IMR-90 (cell line): ENCODE measurements around the gene HOXA7. TPM values are rescaled to one million over a fixed set of nuclear protein-coding genes. Genes with fewer than 3 reads are reported as not detected.
A peak's percentile ranks its signal among the peaks of the same experiment; 100 is the strongest.

ENCODE experiments used
- ATAC-seq: fragments of 200-7000 bp; cut with Tn5 transposase; 2 replicates; pipeline ENCODE4 v1.9.1; 2020; ENCODE audit warnings: low read depth, mild to moderate bottlenecking, moderate library complexity
- BruUV-seq: library from RNA; stranded (reverse); fragments of 400-500 nt; replicated peaks from 2 replicates; lab custom pipeline; 2021; lab: Mats Ljungman, UMichigan
- CTCF ChIA-PET: fragments of 300-600 bp; formaldehyde crosslinking; extraction: SDS; loops from one replicate; lab custom pipeline; 2021; ENCODE audit warnings: antibody characterized with exemption; lab: Yijun Ruan, JAX
- POLR2A ChIA-PET: fragments of 300-600 bp; sonication (Branson Sonifier 250); formaldehyde crosslinking; loops from one replicate; lab custom pipeline; 2022; ENCODE audit warnings: antibody characterized with exemption; ENCODE audit not compliant: unreplicated experiment; lab: Charles Lee
- DNase-seq: peaks from one replicate; pipeline ENCODE4 v3.0.0; 2013
- H2AFZ ChIP-seq: replicated peaks from 2 replicates; pipeline ENCODE3; 2013; ENCODE audit warnings: low read length, mild to moderate bottlenecking; ENCODE audit not compliant: poor library complexity
- H2AK5ac ChIP-seq: 2 replicates; pipeline ENCODE4 v1.6.1; 2013; ENCODE audit warnings: low read depth, low read length, inconsistent platforms
- H2AK9ac ChIP-seq: replicated peaks from 2 replicates; pipeline ENCODE3; 2013; ENCODE audit warnings: mild to moderate bottlenecking, low read depth, low read length, moderate library complexity; ENCODE audit not compliant: poor library complexity
- H2BK120ac ChIP-seq: 2 replicates; pipeline ENCODE4 v1.6.1; 2013; ENCODE audit warnings: low read depth, low read length, inconsistent platforms
- H2BK15ac ChIP-seq: 3 replicates; pipeline ENCODE4 v1.6.1; 2013; ENCODE audit warnings: low read depth, low read length, inconsistent platforms
- H2BK20ac ChIP-seq: 2 replicates; pipeline ENCODE4 v1.6.1; 2013; ENCODE audit warnings: low read depth, mild to moderate bottlenecking, inconsistent platforms, low read length, moderate library complexity
- H2BK5ac ChIP-seq: 2 replicates; pipeline ENCODE4 v1.6.1; 2013; ENCODE audit warnings: mild to moderate bottlenecking, low read depth, low read length, inconsistent platforms; ENCODE audit not compliant: poor library complexity, severe bottlenecking
- H3K14ac ChIP-seq: replicated peaks from 2 replicates; pipeline ENCODE4 v1.6.1; 2013; ENCODE audit warnings: low read depth, low read length, inconsistent platforms
- H3K18ac ChIP-seq: 2 replicates; pipeline ENCODE4 v1.6.1; 2013; ENCODE audit warnings: low read depth, low read length, control low read depth
- H3K23ac ChIP-seq: 2 replicates; pipeline ENCODE4 v1.6.1; 2013; ENCODE audit warnings: low read depth, low read length, inconsistent platforms
- H3K27ac ChIP-seq: 2 replicates; pipeline ENCODE4 v1.5.1; 2013; ENCODE audit warnings: mild to moderate bottlenecking, control low read depth, low read length; ENCODE audit not compliant: insufficient read depth
- H3K27me3 ChIP-seq: 2 replicates; pipeline ENCODE4 v1.6.1; 2013; ENCODE audit warnings: low read length; ENCODE audit not compliant: control insufficient read depth, insufficient read depth
- H3K36me3 ChIP-seq: 2 replicates; pipeline ENCODE4 v1.6.1; 2013; ENCODE audit warnings: low read length, mixed read lengths; ENCODE audit not compliant: control insufficient read depth, insufficient read depth
- H3K4ac ChIP-seq: 2 replicates; pipeline ENCODE4 v1.6.1; 2013; ENCODE audit warnings: low read depth, low read length, inconsistent platforms
- H3K4me1 ChIP-seq: 2 replicates; pipeline ENCODE4 v1.6.1; 2013; ENCODE audit warnings: low read length, mixed read lengths; ENCODE audit not compliant: control insufficient read depth, insufficient read depth
- H3K4me2 ChIP-seq: 2 replicates; pipeline ENCODE4 v1.6.1; 2013; ENCODE audit warnings: low read depth, mild to moderate bottlenecking, control low read depth, low read length, moderate library complexity
- H3K4me3 ChIP-seq: 2 replicates; pipeline ENCODE4 v1.5.1; 2013; ENCODE audit warnings: low read depth, mild to moderate bottlenecking, control low read depth, low read length, moderate library complexity; ENCODE audit not compliant: insufficient read depth
- H3K56ac ChIP-seq: 2 replicates; pipeline ENCODE4 v1.6.1; 2013; ENCODE audit warnings: low read length, inconsistent platforms; ENCODE audit not compliant: insufficient read depth; ENCODE audit errors: extremely low read depth
- H3K79me1 ChIP-seq, 2 experiments: 2 replicates each; pipeline ENCODE4 v1.6.1; 2013; ENCODE audit warnings: low read length in 2 of 2, inconsistent platforms in 1 of 2, low read depth in 1 of 2
- H3K9ac ChIP-seq: 2 replicates; pipeline ENCODE4 v1.6.1; 2013; ENCODE audit warnings: low read depth, low read length, control low read depth
- H3K9me1 ChIP-seq: 2 replicates; pipeline ENCODE4 v1.6.1; 2013; ENCODE audit warnings: low read length, inconsistent platforms; ENCODE audit not compliant: insufficient read depth
- H3K9me3 ChIP-seq: 2 replicates; pipeline ENCODE4 v1.6.1; 2013; ENCODE audit warnings: low read length; ENCODE audit not compliant: control insufficient read depth, insufficient read depth
- H4K20me1 ChIP-seq: 2 replicates; pipeline ENCODE4 v1.6.1; 2013; ENCODE audit warnings: low read length, inconsistent platforms; ENCODE audit not compliant: insufficient read depth
- H4K5ac ChIP-seq: 2 replicates; pipeline ENCODE4 v1.6.1; 2013; ENCODE audit warnings: mild to moderate bottlenecking, low read depth, low read length, control low read depth
- H4K8ac ChIP-seq, 2 experiments: 2 replicates each; pipeline ENCODE4 v1.6.1; 2013; ENCODE audit warnings: low read depth in 2 of 2, low read length in 2 of 2, control low read depth in 1 of 2, inconsistent platforms in 1 of 2
- H4K91ac ChIP-seq: 2 replicates; pipeline ENCODE4 v1.6.1; 2013; ENCODE audit warnings: low read depth, low read length, inconsistent platforms; ENCODE audit not compliant: insufficient read depth
- BHLHE40 ChIP-seq: fragments of 150-350 bp; IDR thresholded peaks from 2 replicates; pipeline ENCODE4 v1.6.1; 2016; ENCODE audit warnings: mild to moderate bottlenecking, low read depth, low read length
- CTCF ChIP-seq: conservative IDR thresholded peaks from 2 replicates; pipeline ENCODE4 v1.5.1; 2012; ENCODE audit warnings: mild to moderate bottlenecking, low read depth, low read length, improper control_type of control experiment
- ELK1 ChIP-seq: fragments of 150-350 bp; IDR thresholded peaks from 2 replicates; pipeline ENCODE4 v1.6.1; 2016; ENCODE audit warnings: low read depth, mild to moderate bottlenecking, low read length, moderate library complexity, borderline replicate concordance
- FOS ChIP-seq: fragments of 150-350 bp; IDR thresholded peaks from 2 replicates; pipeline ENCODE4 v1.6.1; 2016; ENCODE audit warnings: low read depth, low read length
- MAZ ChIP-seq: IDR thresholded peaks from 2 replicates; pipeline ENCODE4 v1.6.1; 2012; ENCODE audit warnings: low read depth, mild to moderate bottlenecking, low read length, improper control_type of control experiment, moderate library complexity, borderline replicate concordance
- POLR2A ChIP-seq: IDR thresholded peaks from 2 replicates; pipeline ENCODE4 v1.6.1; 2012; ENCODE audit warnings: mild to moderate bottlenecking, low read depth, low read length
- USF2 ChIP-seq: fragments of 150-350 bp; IDR thresholded peaks from 2 replicates; pipeline ENCODE4 v1.6.1; 2017; ENCODE audit warnings: mild to moderate bottlenecking, antibody characterized with exemption, low read length, low read depth
- WGBS, 2 experiments: methylation state at CpG; one replicate each; pipeline versions ENCODE4 v1.1.5 to v1.1.7; 2013; ENCODE audit warnings: missing lambda C conversion rate in 2 of 2; ENCODE audit not compliant: insufficient read length in 1 of 2; ENCODE audit errors: extremely low coverage in 2 of 2; 5-methylcytosine and 5-hydroxymethylcytosine counted together
- dilution Hi-C: fragments of 300-500 bp; cut with HindIII; formaldehyde crosslinking; loops from one replicate; pipeline ENCODE4 v1.14.3; 2018; ENCODE audit warnings: low sequenced_read_pairs; ENCODE audit not compliant: unreplicated experiment
- in situ Hi-C: fragments of 300-500 bp; cut with MboI; formaldehyde crosslinking; loops from 3 replicates; pipeline ENCODE4 v1.14.3; 2019; ENCODE audit warnings: low sequenced_read_pairs, inconsistent platforms, mixed read lengths
- intact Hi-C: fragments of 100-400 bp; cut with micrococcal nuclease; formaldehyde crosslinking; loops from 2 replicates; pipeline ENCODE4 v1.10.0; 2022
- polyA plus RNA-seq, 3 experiments: library from polyadenylated mRNA; depleted of rRNA; stranded (reverse); fragments of >200 nt; gene quantifications; 2 replicates each; pipeline ENCODE4 v1.2.3, GENCODE V29; 2012; ENCODE audit warnings: low replicate concordance in 1 of 3
- total RNA-seq: library from RNA; depleted of rRNA; stranded (reverse); fragments of >200 nt; gene quantifications from 2 replicates; pipeline ENCODE4 v1.2.3, GENCODE V29; 2012

Gene HOXA7
- total and polyA plus RNA-seq, 2 of the 4 experiments (the other 2 are of a cell fraction), result 0.18 to 1.7 TPM

- no TSS peak for BruUV-seq
- Histone ChIP-seq H3K9me1 (peaks cover 11% of the 10 kb centered on the region), H2BK20ac (peak within 1 kb of the TSS; percentile 21; the same call in 1 of the 2 replicates), H3K4me2 (peak within 1 kb of the TSS; percentile 100), H3K79me1 (peaks cover 27 to 41% of the 10 kb centered on the region in 2 experiments), H3K14ac (peak within 1 kb of the TSS; percentile 65), H4K91ac (peak within 1 kb of the TSS; percentile 89), H3K23ac (peak within 1 kb of the TSS; percentile 94), H2AK9ac (peak within 1 kb of the TSS; percentile 75), H4K5ac (peak within 1 kb of the TSS; percentile 100), H3K36me3 (peaks cover 3% of the 10 kb centered on the region; the same call in 1 of the 2 replicates), H3K27me3 (no peaks in the 10 kb centered on the region), H2BK120ac (peak within 1 kb of the TSS; percentile 66), H2BK5ac (peak within 1 kb of the TSS; percentile 62), H3K4ac (peak within 1 kb of the TSS; percentile 81), H2AK5ac (peak within 1 kb of the TSS; percentile 83), H3K9me3 (no peaks in the 10 kb centered on the region), H4K20me1 (no peaks in the 10 kb centered on the region), H4K8ac (peak within 1 kb of the TSS; percentile 92 to 98), H3K18ac (peak within 1 kb of the TSS; percentile 76), H3K9ac (peak within 1 kb of the TSS; percentile 92), H2BK15ac (peak within 1 kb of the TSS; percentile 58; the same call in 2 of the 3 replicates), H3K4me1 (peaks cover 24% of the 10 kb centered on the region), H3K56ac (peak within 1 kb of the TSS; percentile 58), H2AFZ (peak within 1 kb of the TSS; percentile 93), H3K27ac (peak within 1 kb of the TSS; percentile 77), H3K4me3 (peak within 1 kb of the TSS; percentile 76)
- in situ Hi-C loops, result no loop called here
- TF ChIP-seq POLR2A (peak; percentile 31; the same call in 1 of the 2 replicates), MAZ (peak; percentile 89), CTCF (no peak), BHLHE40 (0 out of 2 replicates have a peak, but pooled peaks have one; percentile 9), ELK1 (no peak), USF2 (peak; percentile 99), FOS (peak; percentile 74)
- ChIA-PET POLR2A (interaction anchor here (0.6 to 1.1 kb wide), 4 partner anchors 11 to 333 kb away, joined by 3 to 4 read pairs (median 3); no protein-coding TSS in a partner anchor), CTCF (interaction anchor here (0.8 to 1.8 kb wide), 6 partner anchors 10 to 444 kb away, joined by 3 to 5 read pairs (median 4); no protein-coding TSS in a partner anchor)
- WGBS, 2 experiments, result 3% methylated on average over 23 of the region's 67 CpGs; no CpG with 5 or more reads in 1 of the 2 experiments
- DNase-seq, result peak; percentile 83
- dilution Hi-C loops, result no loop called here
- ATAC-seq, result peak; percentile 92
- intact Hi-C loops, result loop anchor here (5.0 kb wide), 1 partner anchor 98 kb away; no protein-coding TSS in a partner anchor
Observed at GRCh38 chr7:27130540-27131389, 25.7 kb downstream of the HOXA7 start, which contains the start of gene HOXA4. Gene HOXA4, minus strand, starts transcription at chr7:27130757. Its CDS starts 24 bp downstream, at chr7:27130733.
